ENCODE measurements around the gene TRIM3. TPM values are rescaled to one million over a fixed set of nuclear protein-coding genes. Genes with fewer than 3 reads are reported as not detected.
"Not testable (repeated sequence)": the region's sequence is repeated elsewhere in the genome, so short reads cannot be mapped to it uniquely, and the experiment has no call there.

TRIM3 gene
- total and polyA plus RNA-seq, 2 experiments from 2014 or later: 7.9 to 21.1 TPM

DNA sequence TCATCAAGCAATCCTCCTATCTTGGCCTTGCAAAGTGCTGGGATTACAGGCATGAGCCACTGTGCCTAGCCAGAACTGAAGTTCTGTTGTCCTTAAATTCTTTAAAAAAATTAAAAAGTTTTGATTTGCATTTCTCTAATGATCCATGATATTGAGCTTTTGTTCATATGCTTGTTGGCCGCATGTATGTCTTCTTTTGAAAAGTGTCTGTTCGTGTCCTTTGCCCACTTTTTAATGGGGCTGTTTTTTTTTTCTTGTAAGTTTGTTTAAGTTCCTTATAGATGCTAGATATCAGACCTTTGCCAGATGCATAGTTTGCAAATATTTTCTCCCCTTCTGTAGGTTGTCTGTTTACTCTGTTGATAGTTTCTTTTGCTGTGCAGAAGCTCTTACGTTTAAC lies 48.2 kb upstream of the TRIM3 start:
- ATAC-seq; H3K9me3 Mint-ChIP-seq; H3K4me2 ChIP-seq; H3F3A ChIP-seq (replicated peaks; ENCODE audit: low read depth); H3K4me3 Mint-ChIP-seq; H3K9me2 ChIP-seq (ENCODE audit: insufficient read depth); H3K4me1 ChIP-seq (ENCODE audit: insufficient read depth); H3K4me3 ChIP-seq; H3K27ac Mint-ChIP-seq; H3K79me2 ChIP-seq (replicated peaks; ENCODE audit: insufficient read depth); H3K27me3 ChIP-seq (ENCODE audit: insufficient read depth); H4K20me1 ChIP-seq (replicated peaks; ENCODE audit: insufficient read depth); H3K27me3 Mint-ChIP-seq (ENCODE audit: insufficient read depth, low read depth, poor library complexity); H3K36me3 Mint-ChIP-seq (ENCODE audit: low read depth); DNase-seq (ENCODE audit: low spot score); H3K36me3 ChIP-seq (ENCODE audit: insufficient read depth); H3K27ac ChIP-seq (ENCODE audit: low read depth); H3K4me1 Mint-ChIP-seq; H2AFZ ChIP-seq: not testable (repeated sequence)

DNA sequence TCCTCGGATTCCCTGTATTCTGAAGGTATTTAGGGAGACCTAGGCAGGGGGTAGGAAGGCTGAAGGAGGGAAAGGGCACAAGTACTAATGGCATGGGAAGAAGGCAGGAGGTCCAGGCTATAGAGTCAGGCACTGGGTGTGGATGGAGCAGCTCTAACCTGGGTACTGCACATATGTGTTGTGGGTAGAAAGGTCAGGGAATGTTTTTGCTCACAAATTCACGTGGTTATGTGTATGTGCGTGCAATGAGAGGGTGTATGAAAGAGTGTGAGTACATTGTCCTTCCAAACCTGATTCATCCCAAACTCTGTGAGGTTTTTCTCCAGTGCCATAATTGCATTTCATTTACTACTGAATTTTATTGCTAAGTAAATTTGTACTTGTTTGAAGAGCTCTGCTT lies 46.5 kb upstream of the TRIM3 start:
- Histone ChIP-seq H3K4me3 (no peak overlapping the region), H3K36me3 (ENCODE audit: insufficient read depth) (no peaks in the 10 kb centered on the region; the same call in 1 of the 2 replicates), H2AFZ (no peak overlapping the region), H4K20me1 (replicated peaks; ENCODE audit: insufficient read depth) (no peaks in the 10 kb centered on the region), H3K79me2 (replicated peaks; ENCODE audit: insufficient read depth) (no peaks in the 10 kb centered on the region), H3K27ac (ENCODE audit: low read depth) (no peak overlapping the region), H3K9me2 (ENCODE audit: insufficient read depth) (no peaks in the 10 kb centered on the region), H3K4me2 (no peak overlapping the region), H3K27me3 (ENCODE audit: insufficient read depth) (no peaks in the 10 kb centered on the region), H3F3A (replicated peaks; ENCODE audit: low read depth) (no peaks in the 10 kb centered on the region), H3K4me1 (ENCODE audit: insufficient read depth) (no peaks in the 10 kb centered on the region)
- no peaks in the 10 kb centered on the region for H3K27me3 Mint-ChIP-seq (ENCODE audit: insufficient read depth, low read depth, poor library complexity)
- H3K9me3 Mint-ChIP-seq: no peaks in the 10 kb centered on the region
- DNase-seq (ENCODE audit: low spot score) (no peak), ATAC-seq (no peak)
- H3K4me1 Mint-ChIP-seq: no peaks in the 10 kb centered on the region
- H3K4me3 Mint-ChIP-seq: no peak overlapping the region
- peaks cover 4% of the 10 kb centered on the region; the same call in 2 of the 3 replicates for H3K36me3 Mint-ChIP-seq (ENCODE audit: low read depth)
- H3K27ac Mint-ChIP-seq: no peak overlapping the region
- TF ChIP-seq, protein P1, sequence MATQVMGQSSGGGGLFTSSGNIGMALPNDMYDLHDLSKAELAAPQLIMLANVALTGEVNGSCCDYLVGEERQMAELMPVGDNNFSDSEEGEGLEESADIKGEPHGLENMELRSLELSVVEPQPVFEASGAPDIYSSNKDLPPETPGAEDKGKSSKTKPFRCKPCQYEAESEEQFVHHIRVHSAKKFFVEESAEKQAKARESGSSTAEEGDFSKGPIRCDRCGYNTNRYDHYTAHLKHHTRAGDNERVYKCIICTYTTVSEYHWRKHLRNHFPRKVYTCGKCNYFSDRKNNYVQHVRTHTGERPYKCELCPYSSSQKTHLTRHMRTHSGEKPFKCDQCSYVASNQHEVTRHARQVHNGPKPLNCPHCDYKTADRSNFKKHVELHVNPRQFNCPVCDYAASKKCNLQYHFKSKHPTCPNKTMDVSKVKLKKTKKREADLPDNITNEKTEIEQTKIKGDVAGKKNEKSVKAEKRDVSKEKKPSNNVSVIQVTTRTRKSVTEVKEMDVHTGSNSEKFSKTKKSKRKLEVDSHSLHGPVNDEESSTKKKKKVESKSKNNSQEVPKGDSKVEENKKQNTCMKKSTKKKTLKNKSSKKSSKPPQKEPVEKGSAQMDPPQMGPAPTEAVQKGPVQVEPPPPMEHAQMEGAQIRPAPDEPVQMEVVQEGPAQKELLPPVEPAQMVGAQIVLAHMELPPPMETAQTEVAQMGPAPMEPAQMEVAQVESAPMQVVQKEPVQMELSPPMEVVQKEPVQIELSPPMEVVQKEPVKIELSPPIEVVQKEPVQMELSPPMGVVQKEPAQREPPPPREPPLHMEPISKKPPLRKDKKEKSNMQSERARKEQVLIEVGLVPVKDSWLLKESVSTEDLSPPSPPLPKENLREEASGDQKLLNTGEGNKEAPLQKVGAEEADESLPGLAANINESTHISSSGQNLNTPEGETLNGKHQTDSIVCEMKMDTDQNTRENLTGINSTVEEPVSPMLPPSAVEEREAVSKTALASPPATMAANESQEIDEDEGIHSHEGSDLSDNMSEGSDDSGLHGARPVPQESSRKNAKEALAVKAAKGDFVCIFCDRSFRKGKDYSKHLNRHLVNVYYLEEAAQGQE (IDR thresholded peaks at IDR 0.05; ENCODE audit: unreplicated experiment): no peak
- TF ChIP-seq, protein P2, sequence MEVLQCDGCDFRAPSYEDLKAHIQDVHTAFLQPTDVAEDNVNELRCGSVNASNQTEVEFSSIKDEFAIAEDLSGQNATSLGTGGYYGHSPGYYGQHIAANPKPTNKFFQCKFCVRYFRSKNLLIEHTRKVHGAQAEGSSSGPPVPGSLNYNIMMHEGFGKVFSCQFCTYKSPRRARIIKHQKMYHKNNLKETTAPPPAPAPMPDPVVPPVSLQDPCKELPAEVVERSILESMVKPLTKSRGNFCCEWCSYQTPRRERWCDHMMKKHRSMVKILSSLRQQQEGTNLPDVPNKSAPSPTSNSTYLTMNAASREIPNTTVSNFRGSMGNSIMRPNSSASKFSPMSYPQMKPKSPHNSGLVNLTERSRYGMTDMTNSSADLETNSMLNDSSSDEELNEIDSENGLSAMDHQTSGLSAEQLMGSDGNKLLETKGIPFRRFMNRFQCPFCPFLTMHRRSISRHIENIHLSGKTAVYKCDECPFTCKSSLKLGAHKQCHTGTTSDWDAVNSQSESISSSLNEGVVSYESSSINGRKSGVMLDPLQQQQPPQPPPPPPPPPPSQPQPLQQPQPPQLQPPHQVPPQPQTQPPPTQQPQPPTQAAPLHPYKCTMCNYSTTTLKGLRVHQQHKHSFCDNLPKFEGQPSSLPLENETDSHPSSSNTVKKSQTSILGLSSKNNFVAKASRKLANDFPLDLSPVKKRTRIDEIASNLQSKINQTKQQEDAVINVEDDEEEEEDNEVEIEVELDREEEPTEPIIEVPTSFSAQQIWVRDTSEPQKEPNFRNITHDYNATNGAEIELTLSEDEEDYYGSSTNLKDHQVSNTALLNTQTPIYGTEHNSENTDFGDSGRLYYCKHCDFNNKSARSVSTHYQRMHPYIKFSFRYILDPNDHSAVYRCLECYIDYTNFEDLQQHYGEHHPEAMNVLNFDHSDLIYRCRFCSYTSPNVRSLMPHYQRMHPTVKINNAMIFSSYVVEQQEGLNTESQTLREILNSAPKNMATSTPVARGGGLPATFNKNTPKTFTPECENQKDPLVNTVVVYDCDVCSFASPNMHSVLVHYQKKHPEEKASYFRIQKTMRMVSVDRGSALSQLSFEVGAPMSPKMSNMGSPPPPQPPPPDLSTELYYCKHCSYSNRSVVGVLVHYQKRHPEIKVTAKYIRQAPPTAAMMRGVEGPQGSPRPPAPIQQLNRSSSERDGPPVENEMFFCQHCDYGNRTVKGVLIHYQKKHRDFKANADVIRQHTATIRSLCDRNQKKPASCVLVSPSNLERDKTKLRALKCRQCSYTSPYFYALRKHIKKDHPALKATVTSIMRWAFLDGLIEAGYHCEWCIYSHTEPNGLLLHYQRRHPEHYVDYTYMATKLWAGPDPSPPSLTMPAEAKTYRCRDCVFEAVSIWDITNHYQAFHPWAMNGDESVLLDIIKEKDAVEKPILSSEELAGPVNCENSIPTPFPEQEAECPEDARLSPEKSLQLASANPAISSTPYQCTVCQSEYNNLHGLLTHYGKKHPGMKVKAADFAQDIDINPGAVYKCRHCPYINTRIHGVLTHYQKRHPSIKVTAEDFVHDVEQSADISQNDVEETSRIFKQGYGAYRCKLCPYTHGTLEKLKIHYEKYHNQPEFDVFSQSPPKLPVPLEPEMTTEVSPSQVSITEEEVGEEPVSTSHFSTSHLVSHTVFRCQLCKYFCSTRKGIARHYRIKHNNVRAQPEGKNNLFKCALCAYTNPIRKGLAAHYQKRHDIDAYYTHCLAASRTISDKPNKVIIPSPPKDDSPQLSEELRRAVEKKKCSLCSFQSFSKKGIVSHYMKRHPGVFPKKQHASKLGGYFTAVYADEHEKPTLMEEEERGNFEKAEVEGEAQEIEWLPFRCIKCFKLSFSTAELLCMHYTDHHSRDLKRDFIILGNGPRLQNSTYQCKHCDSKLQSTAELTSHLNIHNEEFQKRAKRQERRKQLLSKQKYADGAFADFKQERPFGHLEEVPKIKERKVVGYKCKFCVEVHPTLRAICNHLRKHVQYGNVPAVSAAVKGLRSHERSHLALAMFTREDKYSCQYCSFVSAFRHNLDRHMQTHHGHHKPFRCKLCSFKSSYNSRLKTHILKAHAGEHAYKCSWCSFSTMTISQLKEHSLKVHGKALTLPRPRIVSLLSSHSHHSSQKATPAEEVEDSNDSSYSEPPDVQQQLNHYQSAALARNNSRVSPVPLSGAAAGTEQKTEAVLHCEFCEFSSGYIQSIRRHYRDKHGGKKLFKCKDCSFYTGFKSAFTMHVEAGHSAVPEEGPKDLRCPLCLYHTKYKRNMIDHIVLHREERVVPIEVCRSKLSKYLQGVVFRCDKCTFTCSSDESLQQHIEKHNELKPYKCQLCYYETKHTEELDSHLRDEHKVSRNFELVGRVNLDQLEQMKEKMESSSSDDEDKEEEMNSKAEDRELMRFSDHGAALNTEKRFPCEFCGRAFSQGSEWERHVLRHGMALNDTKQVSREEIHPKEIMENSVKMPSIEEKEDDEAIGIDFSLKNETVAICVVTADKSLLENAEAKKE (CRISPR knock-in tag; IDR thresholded peaks at IDR 0.05): no peak
- TF ChIP-seq, protein P3, sequence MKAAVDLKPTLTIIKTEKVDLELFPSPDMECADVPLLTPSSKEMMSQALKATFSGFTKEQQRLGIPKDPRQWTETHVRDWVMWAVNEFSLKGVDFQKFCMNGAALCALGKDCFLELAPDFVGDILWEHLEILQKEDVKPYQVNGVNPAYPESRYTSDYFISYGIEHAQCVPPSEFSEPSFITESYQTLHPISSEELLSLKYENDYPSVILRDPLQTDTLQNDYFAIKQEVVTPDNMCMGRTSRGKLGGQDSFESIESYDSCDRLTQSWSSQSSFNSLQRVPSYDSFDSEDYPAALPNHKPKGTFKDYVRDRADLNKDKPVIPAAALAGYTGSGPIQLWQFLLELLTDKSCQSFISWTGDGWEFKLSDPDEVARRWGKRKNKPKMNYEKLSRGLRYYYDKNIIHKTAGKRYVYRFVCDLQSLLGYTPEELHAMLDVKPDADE (IDR thresholded peaks at IDR 0.05): no peak
- TF ChIP-seq, protein P4, sequence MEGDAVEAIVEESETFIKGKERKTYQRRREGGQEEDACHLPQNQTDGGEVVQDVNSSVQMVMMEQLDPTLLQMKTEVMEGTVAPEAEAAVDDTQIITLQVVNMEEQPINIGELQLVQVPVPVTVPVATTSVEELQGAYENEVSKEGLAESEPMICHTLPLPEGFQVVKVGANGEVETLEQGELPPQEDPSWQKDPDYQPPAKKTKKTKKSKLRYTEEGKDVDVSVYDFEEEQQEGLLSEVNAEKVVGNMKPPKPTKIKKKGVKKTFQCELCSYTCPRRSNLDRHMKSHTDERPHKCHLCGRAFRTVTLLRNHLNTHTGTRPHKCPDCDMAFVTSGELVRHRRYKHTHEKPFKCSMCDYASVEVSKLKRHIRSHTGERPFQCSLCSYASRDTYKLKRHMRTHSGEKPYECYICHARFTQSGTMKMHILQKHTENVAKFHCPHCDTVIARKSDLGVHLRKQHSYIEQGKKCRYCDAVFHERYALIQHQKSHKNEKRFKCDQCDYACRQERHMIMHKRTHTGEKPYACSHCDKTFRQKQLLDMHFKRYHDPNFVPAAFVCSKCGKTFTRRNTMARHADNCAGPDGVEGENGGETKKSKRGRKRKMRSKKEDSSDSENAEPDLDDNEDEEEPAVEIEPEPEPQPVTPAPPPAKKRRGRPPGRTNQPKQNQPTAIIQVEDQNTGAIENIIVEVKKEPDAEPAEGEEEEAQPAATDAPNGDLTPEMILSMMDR (conservative IDR thresholded peaks at IDR 0.05; ENCODE audit: low read depth in 2 of 2): no peak
- no peak for TF ChIP-seq EZH2 (IDR thresholded peaks at IDR 0.05; ENCODE audit: low read depth, unreplicated experiment)
- no peak for TF ChIP-seq ZNF114 (CRISPR knock-in tag; IDR thresholded peaks at IDR 0.05)
- TF ChIP-seq ZNF331 (CRISPR knock-in tag; IDR thresholded peaks at IDR 0.05; ENCODE audit: low read depth): no peak
- TF ChIP-seq CREB1 (CRISPR knock-in tag; IDR thresholded peaks at IDR 0.05; ENCODE audit: low read depth): no peak
- no peak for TF ChIP-seq JUNB (IDR thresholded peaks at IDR 0.05; ENCODE audit: unreplicated experiment)
- no peak for TF ChIP-seq STAT1 (IDR thresholded peaks at IDR 0.05; ENCODE audit: unreplicated experiment)
